Fibroblast of lung (primary cell): Measurements from ENCODE around the gene TUBGCP3. TPM values are rescaled to one million over a fixed set of nuclear protein-coding genes. Genes with fewer than 3 reads are reported as not detected.

Experiments
- DNase-seq, 2 donors: peaks; one replicate each; pipeline versions ENCODE4 v3.0.0 to v3.0.0-alpha.2; 2010; ENCODE audit warnings: low read depth in 2 of 2
- H2AFZ ChIP-seq: 2 replicates; pipeline ENCODE4 v1.5.1; 2012; ENCODE audit warnings: low read length, control low read depth, inconsistent platforms
- H3K27ac ChIP-seq: 2 replicates; pipeline ENCODE4 v1.5.1; 2011; ENCODE audit warnings: low read length, control low read depth; ENCODE audit not compliant: insufficient read depth
- H3K27me3 ChIP-seq: 2 replicates; pipeline ENCODE4 v1.5.1; 2011; ENCODE audit warnings: mild to moderate bottlenecking, low read length; ENCODE audit not compliant: control insufficient read depth, insufficient read depth
- H3K36me3 ChIP-seq: 2 replicates; pipeline ENCODE4 v1.5.1; 2011; ENCODE audit warnings: low read length; ENCODE audit not compliant: control insufficient read depth, insufficient read depth
- H3K4me1 ChIP-seq: 2 replicates; pipeline ENCODE4 v1.5.1; 2011; ENCODE audit warnings: low read length; ENCODE audit not compliant: control insufficient read depth, insufficient read depth; ENCODE audit errors: extremely low read depth
- H3K4me2 ChIP-seq: 2 replicates; pipeline ENCODE4 v1.5.1; 2011; ENCODE audit warnings: low read length, control low read depth; ENCODE audit not compliant: insufficient read depth; ENCODE audit errors: extremely low read depth
- H3K4me3 ChIP-seq, 4 experiments: fragments of 200-600 bp in 1 of 4; sonication (generic) in 1 of 4; replicated peaks in 1 of 4; 2 replicates each; pipeline ENCODE4 v1.5.1; 2011 to 2016; ENCODE audit warnings: low read length in 4 of 4, low read depth in 3 of 4, mild to moderate bottlenecking in 3 of 4, control low read depth in 2 of 4, inconsistent platforms in 1 of 4, mixed read lengths in 1 of 4; ENCODE audit not compliant: insufficient read depth in 1 of 4; ENCODE audit errors: control extremely low read depth in 1 of 4
- H3K79me2 ChIP-seq: 2 replicates; pipeline ENCODE4 v1.5.1; 2012; ENCODE audit warnings: mild to moderate bottlenecking, low read length, inconsistent platforms; ENCODE audit not compliant: control insufficient read depth, insufficient read depth
- H3K9ac ChIP-seq: 2 replicates; pipeline ENCODE4 v1.5.1; 2011; ENCODE audit warnings: mild to moderate bottlenecking, low read length, control low read depth; ENCODE audit not compliant: insufficient read depth
- H3K9me3 ChIP-seq: 2 replicates; pipeline ENCODE4 v1.5.1; 2012; ENCODE audit warnings: low read depth, low read length; ENCODE audit not compliant: control insufficient read depth, insufficient read depth
- H4K20me1 ChIP-seq: 2 replicates; pipeline ENCODE4 v1.5.1; 2011; ENCODE audit warnings: low read length; ENCODE audit not compliant: control insufficient read depth, insufficient read depth; ENCODE audit errors: extremely low read depth
- EZH2 ChIP-seq: IDR thresholded peaks from 2 replicates; pipeline ENCODE4 v1.5.1; 2012; ENCODE audit warnings: low read length, control low read depth, mild to moderate bottlenecking; ENCODE audit errors: missing control alignments
- polyA plus RNA-seq, 2 donors: library from polyadenylated mRNA; depleted of rRNA in 1 of 2; stranded (reverse) in 1 of 2; unstranded in 1 of 2; fragments of >200 nt; gene quantifications; 2 replicates each; pipeline ENCODE4 v1.2.1, GENCODE V29; 2011 to 2012; ENCODE audit warnings: missing spikeins in 1 of 2
- total RNA-seq: library from RNA; depleted of rRNA; stranded (reverse); fragments of >200 nt; gene quantifications from 2 replicates; pipeline ENCODE4 v1.2.1, GENCODE V29; 2014
- TF ChIP-seq, protein P1 (sequence below), 2 donors: IDR thresholded peaks in 1 of 2; conservative IDR thresholded peaks in 1 of 2; 1 replicate in 1 of 2; 2 replicates in 1 of 2; pipeline ENCODE4 v1.5.1; 2011 to 2012; ENCODE audit warnings: low read length in 2 of 2, control low read depth in 1 of 2, inconsistent platforms in 1 of 2, low read depth in 1 of 2, mild to moderate bottlenecking in 1 of 2

TUBGCP3 gene
- total and polyA plus RNA-seq, 2 donors (not counting 1 experiment from before 2014, with no cell fraction given), result 14.5 to 17.2 TPM

- Histone ChIP-seq H4K20me1 (no peaks in the 10 kb centered on the region), H3K36me3 (no peaks in the 10 kb centered on the region), H3K9ac (no peak overlapping the region), H3K4me2 (no peak overlapping the region), H3K4me3 (no peak overlapping the region), H3K4me1 (no peaks in the 10 kb centered on the region), H3K27ac (no peak overlapping the region), H2AFZ (no peak overlapping the region), H3K27me3 (no peaks in the 10 kb centered on the region), H3K79me2 (no peaks in the 10 kb centered on the region), H3K9me3 (no peaks in the 10 kb centered on the region)
- TF ChIP-seq, protein P1, sequence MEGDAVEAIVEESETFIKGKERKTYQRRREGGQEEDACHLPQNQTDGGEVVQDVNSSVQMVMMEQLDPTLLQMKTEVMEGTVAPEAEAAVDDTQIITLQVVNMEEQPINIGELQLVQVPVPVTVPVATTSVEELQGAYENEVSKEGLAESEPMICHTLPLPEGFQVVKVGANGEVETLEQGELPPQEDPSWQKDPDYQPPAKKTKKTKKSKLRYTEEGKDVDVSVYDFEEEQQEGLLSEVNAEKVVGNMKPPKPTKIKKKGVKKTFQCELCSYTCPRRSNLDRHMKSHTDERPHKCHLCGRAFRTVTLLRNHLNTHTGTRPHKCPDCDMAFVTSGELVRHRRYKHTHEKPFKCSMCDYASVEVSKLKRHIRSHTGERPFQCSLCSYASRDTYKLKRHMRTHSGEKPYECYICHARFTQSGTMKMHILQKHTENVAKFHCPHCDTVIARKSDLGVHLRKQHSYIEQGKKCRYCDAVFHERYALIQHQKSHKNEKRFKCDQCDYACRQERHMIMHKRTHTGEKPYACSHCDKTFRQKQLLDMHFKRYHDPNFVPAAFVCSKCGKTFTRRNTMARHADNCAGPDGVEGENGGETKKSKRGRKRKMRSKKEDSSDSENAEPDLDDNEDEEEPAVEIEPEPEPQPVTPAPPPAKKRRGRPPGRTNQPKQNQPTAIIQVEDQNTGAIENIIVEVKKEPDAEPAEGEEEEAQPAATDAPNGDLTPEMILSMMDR (conservative IDR thresholded peaks at IDR 0.05 in 1 of 2, IDR thresholded peaks at IDR 0.05 in 1 of 2; ENCODE audit: low read depth in 1 of 2, low read length in 2 of 2), result no peak
- TF ChIP-seq EZH2, result no peak
- DNase-seq, result no peak
Measured at GRCh38 chr13:112441226-112441625, 146.7 kb downstream of the TUBGCP3 start.

DNA sequence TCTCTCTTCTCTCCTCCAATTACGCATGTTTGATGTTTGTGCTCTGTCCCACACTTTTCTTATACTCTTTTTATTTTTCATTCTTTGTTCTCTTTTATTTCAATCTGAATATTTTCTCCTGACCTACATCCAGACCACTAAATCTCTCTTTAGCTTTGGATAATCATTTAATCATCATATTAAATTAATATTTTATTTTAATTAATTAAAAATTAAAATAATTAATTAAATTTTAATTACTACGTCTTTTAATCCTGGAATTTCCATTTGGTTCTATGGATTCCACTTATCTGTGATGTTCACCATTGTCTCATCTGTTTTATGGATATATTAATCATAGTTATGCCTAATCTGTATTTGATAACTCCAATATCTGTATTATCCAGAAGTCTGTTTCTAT, 149.4 kb downstream of the TUBGCP3 start:
- Histone ChIP-seq H3K4me3 (no peak overlapping the region), H2AFZ (no peak overlapping the region)

DNA sequence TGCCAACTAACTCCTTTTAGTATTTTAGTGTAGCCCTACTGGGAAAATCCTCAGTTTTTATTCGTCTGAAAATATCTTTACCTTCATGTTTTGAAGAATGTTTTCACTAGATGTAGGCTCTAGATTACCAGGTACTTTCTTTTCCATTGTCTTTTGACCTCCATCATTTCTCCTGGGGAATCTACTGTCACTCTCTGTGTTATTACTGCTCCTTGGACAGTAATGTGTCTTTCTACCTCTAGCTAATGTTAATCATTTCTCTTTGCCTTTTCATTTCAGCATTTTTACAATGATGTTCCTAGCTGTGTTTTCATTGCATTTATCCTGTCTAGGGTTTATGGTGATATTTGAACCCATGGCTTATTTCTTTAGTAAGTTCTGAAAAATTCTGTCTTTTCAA, 149.9 kb downstream of the TUBGCP3 start:
- Histone ChIP-seq H3K9me3 (no peaks in the 10 kb centered on the region), H3K79me2 (no peaks in the 10 kb centered on the region), H3K27ac (no peak overlapping the region), H3K9ac (no peak overlapping the region), H3K4me2 (no peak overlapping the region), H3K4me3 (no peak overlapping the region), H3K4me1 (no peaks in the 10 kb centered on the region), H4K20me1 (no peaks in the 10 kb centered on the region), H3K27me3 (no peaks in the 10 kb centered on the region), H3K36me3 (no peaks in the 10 kb centered on the region), H2AFZ (no peak overlapping the region)
- no peak for DNase-seq
- TF ChIP-seq, protein P1 (conservative IDR thresholded peaks at IDR 0.05 in 1 of 2, IDR thresholded peaks at IDR 0.05 in 1 of 2; ENCODE audit: low read depth in 1 of 2, low read length in 2 of 2), result no peak
- TF ChIP-seq EZH2, result no peak

More for the DNA sequence above, 149.4 kb downstream of the TUBGCP3 start:
- Histone ChIP-seq H4K20me1 (no peaks in the 10 kb centered on the region), H3K27ac (no peak overlapping the region), H3K9ac (no peak overlapping the region), H3K4me2 (no peak overlapping the region), H3K27me3 (no peaks in the 10 kb centered on the region), H3K79me2 (no peaks in the 10 kb centered on the region), H3K36me3 (no peaks in the 10 kb centered on the region), H3K4me1 (no peaks in the 10 kb centered on the region), H3K9me3 (no peaks in the 10 kb centered on the region)
- TF ChIP-seq, protein P1 (conservative IDR thresholded peaks at IDR 0.05 in 1 of 2, IDR thresholded peaks at IDR 0.05 in 1 of 2; ENCODE audit: low read depth in 1 of 2, low read length in 2 of 2), result no peak
- TF ChIP-seq EZH2, result no peak
- no peak for DNase-seq
